Endothelial cell of umbilical vein (primary cell): ENCODE data around the gene TMEM9B. TPM values are rescaled to one million over a fixed set of nuclear protein-coding genes. Genes with fewer than 3 reads are reported as not detected.

Experiments used
- BruUV-seq: library from RNA; stranded (reverse); fragments of 400-500 nt; replicated peaks from 2 replicates; lab custom pipeline; 2021; lab: Mats Ljungman, UMichigan
- CTCF ChIA-PET: fragments of 300-600, 350-600 bp; sonication (Branson Sonifier 250); formaldehyde crosslinking; loops from one replicate; lab custom pipeline; 2021; ENCODE audit warnings: antibody characterized with exemption, inconsistent platforms; lab: Charles Lee
- POLR2A ChIA-PET: fragments of 300-600, 350-600 bp; sonication (Branson Sonifier 250); formaldehyde crosslinking; loops from one replicate; lab custom pipeline; 2021; ENCODE audit warnings: antibody characterized with exemption, inconsistent platforms; lab: Charles Lee
- DNase-seq: peaks from one replicate; pipeline ENCODE4 v3.0.0-alpha.2; 2011; ENCODE audit warnings: low read depth, low spot score
- FAIRE-seq: peaks from 2 replicates; lab custom pipeline; 2011; peaks lifted over from hg19 to GRCh38; lab: Jason Lieb, UNC
- H2AFZ ChIP-seq: 2 replicates; pipeline ENCODE4 v1.6.0; 2012; ENCODE audit warnings: low read depth, low read length, control low read depth, inconsistent platforms
- H3K27ac ChIP-seq: 2 replicates; pipeline ENCODE4 v1.5.1; 2011; ENCODE audit warnings: low read depth, mild to moderate bottlenecking, control low read depth, low read length, moderate library complexity; ENCODE audit not compliant: insufficient read depth
- H3K27me3 ChIP-seq, 2 experiments: 2 replicates each; pipeline versions ENCODE4 v1.6.0 to v1.6.1; 2011; ENCODE audit warnings: low read length in 2 of 2, mixed read lengths in 1 of 2; ENCODE audit not compliant: control insufficient read depth in 2 of 2, insufficient read depth in 2 of 2
- H3K36me3 ChIP-seq, 2 experiments: 2 replicates in 1 of 2; 3 replicates in 1 of 2; pipeline ENCODE4 v1.5.1; 2011; ENCODE audit warnings: low read length in 2 of 2, mild to moderate bottlenecking in 1 of 2, moderate library complexity in 1 of 2; ENCODE audit not compliant: control insufficient read depth in 2 of 2, insufficient read depth in 2 of 2; ENCODE audit errors: extremely low read depth in 1 of 2
- H3K4me1 ChIP-seq: 3 replicates; pipeline ENCODE4 v1.5.1; 2011; ENCODE audit warnings: mild to moderate bottlenecking, low read length; ENCODE audit not compliant: control insufficient read depth, insufficient read depth; ENCODE audit errors: extremely low read depth
- H3K4me2 ChIP-seq: 2 replicates; pipeline ENCODE4 v1.6.1; 2011; ENCODE audit warnings: low read length, control low read depth, mixed read lengths; ENCODE audit not compliant: insufficient read depth
- H3K4me3 ChIP-seq, 3 experiments: fragments of 200-600 bp in 1 of 3; sonication (generic), shearing (Covaris generic) in 1 of 3; replicated peaks in 1 of 3; 2 replicates each; pipeline ENCODE4 v1.5.1; 2011 to 2016; ENCODE audit warnings: control low read depth in 3 of 3, low read length in 3 of 3, mild to moderate bottlenecking in 2 of 3, inconsistent platforms in 1 of 3, low read depth in 1 of 3, moderate library complexity in 1 of 3; ENCODE audit not compliant: insufficient read depth in 1 of 3
- H3K79me2 ChIP-seq: 2 replicates; pipeline ENCODE4 v1.6.0; 2012; ENCODE audit warnings: low read length, inconsistent platforms; ENCODE audit not compliant: control insufficient read depth, insufficient read depth
- H3K9ac ChIP-seq: replicated peaks from 2 replicates; pipeline ENCODE3; 2011; ENCODE audit warnings: low read length, control low read depth; ENCODE audit not compliant: insufficient read depth; ENCODE audit errors: extremely low read depth
- H3K9me1 ChIP-seq: replicated peaks from 3 replicates; pipeline ENCODE4 v1.6.0; 2011; ENCODE audit warnings: mild to moderate bottlenecking, low read length; ENCODE audit not compliant: control insufficient read depth, insufficient read depth; ENCODE audit errors: extremely low read depth
- H3K9me3 ChIP-seq: replicated peaks from 2 replicates; pipeline ENCODE4 v1.5.1; 2012; ENCODE audit warnings: low read length, inconsistent platforms; ENCODE audit not compliant: control insufficient read depth, insufficient read depth
- H4K20me1 ChIP-seq: replicated peaks from 2 replicates; pipeline ENCODE3; 2011; ENCODE audit warnings: mild to moderate bottlenecking, low read length; ENCODE audit not compliant: control insufficient read depth, insufficient read depth; ENCODE audit errors: extremely low read depth
- EZH2 ChIP-seq: IDR thresholded peaks from 2 replicates; pipeline ENCODE4 v1.6.1; 2012; ENCODE audit warnings: borderline replicate concordance, low read depth, mild to moderate bottlenecking, moderate library complexity, low read length, inconsistent platforms; ENCODE audit not compliant: severe bottlenecking
- FOS ChIP-seq: IDR thresholded peaks from 2 replicates; pipeline ENCODE4 v1.6.1; 2011; ENCODE audit warnings: mild to moderate bottlenecking, low read length, moderate library complexity, borderline replicate concordance; ENCODE audit not compliant: insufficient read depth
- GATA2 ChIP-seq: IDR thresholded peaks from 2 replicates; pipeline ENCODE4 v1.7.0; 2011; ENCODE audit warnings: low read depth, mild to moderate bottlenecking, moderate library complexity, mixed read lengths, low read length; ENCODE audit not compliant: insufficient read length, insufficient read depth
- JUN ChIP-seq: IDR thresholded peaks from 2 replicates; pipeline ENCODE4 v1.6.1; 2011; ENCODE audit warnings: borderline replicate concordance, low read depth; ENCODE audit not compliant: insufficient read length, insufficient read depth
- MYC ChIP-seq: IDR thresholded peaks from one replicate; pipeline ENCODE4 v1.6.1; 2011; ENCODE audit warnings: mild to moderate bottlenecking, low read depth, low read length
- POLR2A ChIP-seq: IDR thresholded peaks from 2 replicates; pipeline ENCODE4 v1.6.1; 2012; ENCODE audit warnings: low read depth, mild to moderate bottlenecking, control low read depth, low read length
- POLR2AphosphoS5 ChIP-seq: IDR thresholded peaks from 2 replicates; pipeline ENCODE4 v1.6.1; 2012; ENCODE audit warnings: low read depth, mild to moderate bottlenecking, control low read depth, low read length, moderate library complexity; ENCODE audit not compliant: insufficient read depth
- dilution Hi-C: fragments of 300-500 bp; cut with MboI; formaldehyde crosslinking; loops from one replicate; pipeline ENCODE4 v1.15.0; 2019; ENCODE audit warnings: low sequenced_read_pairs; ENCODE audit not compliant: extremely low pct_ligation_motif_present
- intact Hi-C: fragments of 100-400 bp; cut with micrococcal nuclease; formaldehyde crosslinking; loops from one replicate; pipeline ENCODE4 v1.10.0; 2022
- polyA plus RNA-seq, 4 experiments: library from polyadenylated mRNA; depleted of rRNA in 3 of 4; stranded (reverse) in 3 of 4; unstranded in 1 of 4; fragments of >200 nt; gene quantifications; 2 replicates each; pipeline versions ENCODE4 v1.2.1 to v1.2.3, GENCODE V29; 2011 to 2012; ENCODE audit warnings: missing spikeins in 1 of 4
- total RNA-seq: library from RNA; stranded (reverse); gene quantifications from 2 replicates; pipeline ENCODE4 v1.2.3, GENCODE V29; 2021
- TF ChIP-seq, protein P1 (sequence below): IDR thresholded peaks from 2 replicates; pipeline ENCODE4 v1.6.1; 2011; ENCODE audit not compliant: insufficient read depth, insufficient read length
- TF ChIP-seq, protein P2 (sequence below), 2 donors: IDR thresholded peaks; 1 replicate in 1 of 2; 2 replicates in 1 of 2; pipeline ENCODE4 v1.5.1; 2011; ENCODE audit warnings: low read length in 2 of 2, mild to moderate bottlenecking in 2 of 2, moderate library complexity in 2 of 2, control low read depth in 1 of 2, inconsistent platforms in 1 of 2, low read depth in 1 of 2; ENCODE audit not compliant: insufficient read depth in 1 of 2; ENCODE audit errors: extremely low read depth in 1 of 2

The TMEM9B gene
- total and polyA plus RNA-seq, 2 donors (not counting 3 experiments of a cell fraction or from before 2014, with no cell fraction given): 28.2 to 30.2 TPM

DNA sequence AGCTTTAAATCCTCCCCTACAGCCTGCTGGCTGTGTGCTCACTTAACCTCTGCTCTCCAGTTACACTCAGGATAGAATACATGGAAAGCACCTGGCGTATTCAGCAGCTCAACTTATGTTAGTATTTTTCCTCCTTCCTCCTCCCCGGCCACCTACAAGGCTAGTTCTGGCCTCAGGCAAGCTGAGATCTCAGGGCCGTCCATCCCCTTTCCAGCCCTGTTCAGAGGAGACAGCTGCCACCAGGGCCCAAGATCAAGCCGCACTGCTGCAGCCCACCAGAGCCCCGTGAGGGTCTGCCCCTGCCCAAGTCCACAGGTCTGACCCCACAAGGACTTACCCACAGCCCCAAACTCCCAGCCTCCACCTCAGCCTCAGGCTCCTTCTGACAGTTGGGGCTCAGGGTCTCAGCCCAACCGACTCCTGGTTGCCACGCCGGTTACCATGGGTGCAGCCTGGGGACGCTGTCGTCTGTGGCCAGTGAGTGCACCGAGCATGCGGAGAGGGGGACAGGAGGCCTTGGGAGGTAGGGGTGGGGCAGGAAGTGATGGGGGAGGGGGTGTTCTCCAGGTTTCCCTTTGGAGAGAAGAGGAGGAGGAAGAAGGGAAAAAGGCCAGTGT is 31.6 kb downstream of the TMEM9B start, which contains the start of gene C11orf16:
TSS of gene C11orf16 (minus strand) at position 384 of the 617 bp plus-strand sequence. CDS start 639 bp downstream, outside the sequence.
- no peak within 1 kb of the TSS for H3K27ac ChIP-seq
- TF ChIP-seq JUN: no peak
- no peak for TF ChIP-seq POLR2A
- no peak for TF ChIP-seq EZH2
- no peak for TF ChIP-seq MYC
- TF ChIP-seq, protein P1, sequence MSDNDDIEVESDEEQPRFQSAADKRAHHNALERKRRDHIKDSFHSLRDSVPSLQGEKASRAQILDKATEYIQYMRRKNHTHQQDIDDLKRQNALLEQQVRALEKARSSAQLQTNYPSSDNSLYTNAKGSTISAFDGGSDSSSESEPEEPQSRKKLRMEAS: no peak
- H3K36me3 ChIP-seq: no peaks in the 10 kb centered on the region
- no peak for DNase-seq
- POLR2A ChIA-PET: no interaction called here
- H3K27me3 ChIP-seq: no peaks in the 10 kb centered on the region
- no peaks in the 10 kb centered on the region for H3K9me3 ChIP-seq
- H2AFZ ChIP-seq: no peak within 1 kb of the TSS
- H3K9ac ChIP-seq: no peak within 1 kb of the TSS
- FAIRE-seq: no peak
- intact Hi-C loops (no loop called here), dilution Hi-C loops (no loop called here)
- H3K4me2 ChIP-seq: no peak within 1 kb of the TSS
- H3K9me1 ChIP-seq: no peaks in the 10 kb centered on the region
- CTCF ChIA-PET: interaction anchor here (3.9 kb wide), 1 partner anchor 27 kb away, joined by 21 read pairs; no protein-coding TSS in a partner anchor
- H4K20me1 ChIP-seq: no peaks in the 10 kb centered on the region
- no TSS peak for BruUV-seq
- no peaks in the 10 kb centered on the region for H3K79me2 ChIP-seq
- peaks cover 7% of the 10 kb centered on the region for H3K4me1 ChIP-seq
- no peak within 1 kb of the TSS for H3K4me3 ChIP-seq

DNA sequence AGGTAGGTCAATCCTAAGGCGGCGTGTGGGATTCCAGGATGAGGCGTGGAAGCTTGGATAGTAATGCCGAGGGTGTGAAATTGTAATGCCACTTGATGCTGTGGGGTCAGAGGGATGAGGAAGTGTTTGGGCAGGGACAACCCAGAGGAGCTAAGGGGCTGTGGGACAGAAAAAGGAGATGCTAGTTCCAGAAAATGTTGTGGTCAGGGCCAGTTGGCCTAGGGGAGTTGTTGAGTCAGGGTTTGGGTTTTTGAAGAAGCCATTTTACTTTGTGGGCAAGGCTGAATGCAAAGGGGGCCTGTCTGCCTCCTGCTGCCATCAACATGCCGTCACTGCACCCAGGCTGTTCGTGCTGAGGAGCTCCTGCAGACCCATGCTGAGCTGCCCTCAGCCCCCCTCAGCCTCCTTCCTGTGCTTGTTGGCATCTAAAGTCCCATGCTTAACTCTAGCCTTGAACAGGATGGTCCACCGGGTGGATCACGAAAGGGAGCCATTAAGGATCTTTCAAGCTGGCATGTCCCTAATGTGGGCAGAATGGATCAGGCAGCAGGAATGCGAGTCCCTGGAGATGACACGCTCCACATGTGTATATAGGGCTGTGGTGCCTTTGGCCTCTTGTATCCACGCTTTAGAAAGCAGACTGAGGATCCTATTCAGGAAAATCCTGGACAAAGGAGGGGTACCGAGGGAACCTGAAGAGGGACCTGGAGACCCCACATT is 33.6 kb downstream of the TMEM9B start:
- BruUV-seq: no TSS peak
- Histone ChIP-seq H3K9me1 (no peaks in the 10 kb centered on the region), H3K9me3 (no peaks in the 10 kb centered on the region), H3K9ac (no peak overlapping the region), H3K27ac (no peak overlapping the region), H3K27me3 (no peaks in the 10 kb centered on the region), H3K4me1 (peaks cover 7% of the 10 kb centered on the region), H4K20me1 (no peaks in the 10 kb centered on the region), H3K79me2 (no peaks in the 10 kb centered on the region), H3K4me3 (no peak overlapping the region), H3K36me3 (no peaks in the 10 kb centered on the region), H2AFZ (no peak overlapping the region), H3K4me2 (no peak overlapping the region)
- TF ChIP-seq FOS (no peak), JUN (no peak), MYC (no peak), GATA2 (no peak), POLR2A (no peak), POLR2AphosphoS5 (no peak), EZH2 (no peak)
- TF ChIP-seq, protein P2, sequence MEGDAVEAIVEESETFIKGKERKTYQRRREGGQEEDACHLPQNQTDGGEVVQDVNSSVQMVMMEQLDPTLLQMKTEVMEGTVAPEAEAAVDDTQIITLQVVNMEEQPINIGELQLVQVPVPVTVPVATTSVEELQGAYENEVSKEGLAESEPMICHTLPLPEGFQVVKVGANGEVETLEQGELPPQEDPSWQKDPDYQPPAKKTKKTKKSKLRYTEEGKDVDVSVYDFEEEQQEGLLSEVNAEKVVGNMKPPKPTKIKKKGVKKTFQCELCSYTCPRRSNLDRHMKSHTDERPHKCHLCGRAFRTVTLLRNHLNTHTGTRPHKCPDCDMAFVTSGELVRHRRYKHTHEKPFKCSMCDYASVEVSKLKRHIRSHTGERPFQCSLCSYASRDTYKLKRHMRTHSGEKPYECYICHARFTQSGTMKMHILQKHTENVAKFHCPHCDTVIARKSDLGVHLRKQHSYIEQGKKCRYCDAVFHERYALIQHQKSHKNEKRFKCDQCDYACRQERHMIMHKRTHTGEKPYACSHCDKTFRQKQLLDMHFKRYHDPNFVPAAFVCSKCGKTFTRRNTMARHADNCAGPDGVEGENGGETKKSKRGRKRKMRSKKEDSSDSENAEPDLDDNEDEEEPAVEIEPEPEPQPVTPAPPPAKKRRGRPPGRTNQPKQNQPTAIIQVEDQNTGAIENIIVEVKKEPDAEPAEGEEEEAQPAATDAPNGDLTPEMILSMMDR (IDR thresholded peaks at IDR 0.05; ENCODE audit: extremely low read depth in 1 of 2, insufficient read depth in 1 of 2, low read depth in 1 of 2, low read length in 2 of 2): no peak
- TF ChIP-seq, protein P1: no peak
- dilution Hi-C loops: no loop called here
- intact Hi-C loops: no loop called here
- POLR2A ChIA-PET: interaction anchor here (0.9 kb wide), 1 partner anchor 518 kb away, joined by 3 read pairs; no protein-coding TSS in a partner anchor
- CTCF ChIA-PET: interaction anchor here (1.1 to 3.9 kb wide), 2 partner anchors 15 to 29 kb away, joined by 3 to 21 read pairs; no protein-coding TSS in a partner anchor
- FAIRE-seq: no peak
- no peak for DNase-seq
